Common myeloid progenitor, CD34-positive (primary cell): ENCODE measurements around the gene PHACTR1.

Experiments
- CTCF ChIA-PET: fragments of 350-600 bp; sonication (Branson Sonifier 250); formaldehyde crosslinking; loops from one replicate; lab custom pipeline; 2021; ENCODE audit warnings: antibody characterized with exemption; lab: Charles Lee
- POLR2A ChIA-PET: fragments of 350-600 bp; sonication (Branson Sonifier 250); formaldehyde crosslinking; loops from one replicate; lab custom pipeline; 2021; ENCODE audit warnings: antibody characterized with exemption; lab: Charles Lee
- DNase-seq, 3 donors: peaks; one replicate each; pipeline versions ENCODE4 v3.0.0 to v3.0.0-alpha.2; 2013
- H3K27ac ChIP-seq, 2 experiments: 1 replicate in 1 of 2; 2 replicates in 1 of 2; pipeline ENCODE4 v1.7.0; 2013; ENCODE audit warnings: inconsistent platforms in 2 of 2, low read length in 2 of 2, mild to moderate bottlenecking in 2 of 2, low read depth in 1 of 2, moderate library complexity in 1 of 2; ENCODE audit not compliant: severe bottlenecking in 2 of 2, insufficient read depth in 1 of 2, poor library complexity in 1 of 2
- H3K27me3 ChIP-seq, 5 experiments: replicated peaks in 2 of 5; 1 replicate in 3 of 5; 2 replicates in 2 of 5; pipeline versions ENCODE4 v1.6.1 to v1.7.0; 2013; ENCODE audit warnings: low read length in 4 of 5, mild to moderate bottlenecking in 2 of 5, moderate library complexity in 2 of 5, inconsistent platforms in 1 of 5; ENCODE audit not compliant: insufficient read depth in 5 of 5, control insufficient read depth in 4 of 5
- H3K36me3 ChIP-seq, 4 experiments: 1 replicate in 2 of 4; 2 replicates in 2 of 4; pipeline versions ENCODE4 v1.6.1 to v1.7.0; 2013; ENCODE audit warnings: low read length in 3 of 4, control low read depth in 1 of 4, mild to moderate bottlenecking in 1 of 4; ENCODE audit not compliant: control insufficient read depth in 4 of 4, insufficient read depth in 4 of 4
- H3K4me1 ChIP-seq, 4 experiments: 1 replicate in 3 of 4; 2 replicates in 1 of 4; pipeline versions ENCODE4 v1.6.1 to v1.7.1; 2013; ENCODE audit warnings: low read length in 3 of 4, mild to moderate bottlenecking in 3 of 4, control low read depth in 1 of 4, inconsistent platforms in 1 of 4, moderate library complexity in 1 of 4; ENCODE audit not compliant: control insufficient read depth in 4 of 4, insufficient read depth in 4 of 4; ENCODE audit errors: control extremely low read depth in 1 of 4
- H3K4me3 ChIP-seq, 7 experiments: 1 replicate in 4 of 7; 2 replicates in 3 of 7; pipeline versions ENCODE4 v1.5.1 to v1.7.0; 2013; ENCODE audit warnings: mild to moderate bottlenecking in 7 of 7, low read length in 6 of 7, moderate library complexity in 6 of 7, inconsistent platforms in 2 of 7, low read depth in 2 of 7, control low read depth in 1 of 7; ENCODE audit not compliant: insufficient read depth in 4 of 7, control insufficient read depth in 1 of 7; ENCODE audit errors: extremely low read depth in 1 of 7
- H3K9me3 ChIP-seq, 5 experiments: 1 replicate in 4 of 5; 2 replicates in 1 of 5; pipeline versions ENCODE4 v1.6.1 to v1.7.1; 2013; ENCODE audit warnings: low read length in 4 of 5, mild to moderate bottlenecking in 2 of 5, inconsistent platforms in 1 of 5, low read depth in 1 of 5, moderate library complexity in 1 of 5; ENCODE audit not compliant: control insufficient read depth in 4 of 5, insufficient read depth in 2 of 5; ENCODE audit errors: control extremely low read depth in 1 of 5
- WGBS: methylation state at CpG from one replicate; pipeline ENCODE4 v1.1.5; 2013; ENCODE audit not compliant: insufficient coverage; 5-methylcytosine and 5-hydroxymethylcytosine counted together

The PHACTR1 gene

GRCh38 chr6:13012296-13012695, 295.7 kb downstream of the PHACTR1 start:
- Histone ChIP-seq H3K9me3 (no peaks in the 10 kb centered on the region), H3K4me1 (peaks cover 4 to 39% (median 32%) of the 10 kb centered on the region in 4 experiments), H3K4me3 (no peak overlapping the region), H3K27ac (no peak overlapping the region), H3K27me3 (no peaks in the 10 kb centered on the region), H3K36me3 (peaks cover 0 to 5% (median 0%) of the 10 kb centered on the region in 4 experiments)
- POLR2A ChIA-PET = no interaction called here
- CTCF ChIA-PET = interaction anchor here (0.7 to 2.1 kb wide), 4 partner anchors 12 to 97 kb away, joined by 3 to 5 read pairs (median 4); no protein-coding TSS in a partner anchor
- no CpG with 5 or more reads among the region's 1 CpG for WGBS
- DNase-seq = peak in 2 of 3 donors; percentile 40 to 66

GRCh38 chr6:13012977-13013680, 296.6 kb downstream of the PHACTR1 start:
- ChIA-PET POLR2A (no interaction called here), CTCF (interaction anchor here (0.8 to 1.4 kb wide), 5 partner anchors 10 to 108 kb away, joined by 3 to 5 read pairs (median 4); no protein-coding TSS in a partner anchor)
- DNase-seq = peak in 2 of 3 donors; percentile 61 to 74
- WGBS = 2% methylated on average over 18 of the region's 21 CpGs
- Histone ChIP-seq H3K36me3 (peaks cover 0 to 7% (median 0%) of the 10 kb centered on the region in 4 experiments), H3K27me3 (no peaks in the 10 kb centered on the region), H3K27ac (no peak overlapping the region), H3K9me3 (no peaks in the 10 kb centered on the region), H3K4me1 (peaks cover 4 to 36% (median 28%) of the 10 kb centered on the region in 4 experiments), H3K4me3 (peak overlapping the region; percentile 45 to 88 (median 68))

GRCh38 chr6:13013681-13014503, 297.3 kb downstream of the PHACTR1 start:
- Histone ChIP-seq H3K36me3 (peaks cover 0 to 8% (median 0%) of the 10 kb centered on the region in 4 experiments), H3K4me3 (peak overlapping the region; percentile 45 to 88 (median 68)), H3K9me3 (no peaks in the 10 kb centered on the region), H3K4me1 (peaks cover 4 to 34% (median 26%) of the 10 kb centered on the region in 4 experiments), H3K27ac (no peak overlapping the region), H3K27me3 (no peaks in the 10 kb centered on the region)
- WGBS = 6% methylated on average over 69 of the region's 83 CpGs
- POLR2A ChIA-PET = no interaction called here
- peak in 2 of 3 donors; percentile 51 to 62 for DNase-seq
- CTCF ChIA-PET = interaction anchor here (1.2 to 1.4 kb wide), 4 partner anchors 31 to 107 kb away, joined by 3 to 5 read pairs (median 4); no protein-coding TSS in a partner anchor

- ChIA-PET POLR2A (no interaction called here), CTCF (interaction anchor here (0.8 to 1.7 kb wide), 5 partner anchors 9 to 106 kb away, joined by 3 to 7 read pairs (median 3); no protein-coding TSS in a partner anchor)
- peak overlapping the region in 6 of 7 experiments; percentile 45 to 88 (median 72) for H3K4me3 ChIP-seq
- peaks cover 4 to 26% (median 22%) of the 10 kb centered on the region in 4 experiments for H3K4me1 ChIP-seq
- H3K27me3 ChIP-seq = no peaks in the 10 kb centered on the region
- WGBS = 97% methylated on average over 36 of the region's 40 CpGs
- no peaks in the 10 kb centered on the region for H3K9me3 ChIP-seq
- H3K36me3 ChIP-seq = peaks cover 0 to 8% (median 0%) of the 10 kb centered on the region in 4 experiments
- DNase-seq = peak in 1 of 3 donors; percentile 19
- no peak overlapping the region for H3K27ac ChIP-seq
These were observed 298.2 kb downstream of the PHACTR1 start for GRCh38 chr6:13014504-13015378.

GRCh38 chr6:13015379-13015681, 298.8 kb downstream of the PHACTR1 start:
- no peak overlapping the region for H3K27ac ChIP-seq
- no peak overlapping the region for H3K4me3 ChIP-seq
- H3K36me3 ChIP-seq = peaks cover 0 to 9% (median 1%) of the 10 kb centered on the region in 4 experiments
- H3K27me3 ChIP-seq = no peaks in the 10 kb centered on the region
- ChIA-PET CTCF (interaction anchor here (0.8 to 1.7 kb wide), 5 partner anchors 10 to 106 kb away, joined by 3 to 7 read pairs (median 3); no protein-coding TSS in a partner anchor), POLR2A (no interaction called here)
- no peaks in the 10 kb centered on the region for H3K9me3 ChIP-seq
- peaks cover 4 to 23% (median 22%) of the 10 kb centered on the region in 4 experiments for H3K4me1 ChIP-seq
- DNase-seq = no peak
- 94% methylated on average over 2 of the region's 3 CpGs for WGBS

- H3K4me1 ChIP-seq = peaks cover 4 to 37% (median 25%) of the 10 kb centered on the region in 4 experiments
- H3K27me3 ChIP-seq = no peaks in the 10 kb centered on the region
- no peaks in the 10 kb centered on the region for H3K9me3 ChIP-seq
- CTCF ChIA-PET = no interaction called here
- peaks cover 0 to 13% (median 2%) of the 10 kb centered on the region in 4 experiments for H3K36me3 ChIP-seq
- POLR2A ChIA-PET = no interaction called here
- no CpG with 5 or more reads among the region's 2 CpGs for WGBS
- H3K27ac ChIP-seq = no peak overlapping the region
- no peak for DNase-seq
- H3K4me3 ChIP-seq = no peak overlapping the region
These were observed 308.0 kb downstream of the PHACTR1 start for GRCh38 chr6:13024616-13025015.
